Colonic mucosa (tissue), 4 donors: ENCODE data around the gene IL1B. TPM values are rescaled to one million over a fixed set of nuclear protein-coding genes. Genes with fewer than 3 reads are reported as not detected.

Experiments
- DNase-seq: peaks from one replicate; pipeline ENCODE4 v3.0.0-alpha.2; 2020
- H3K27ac ChIP-seq: fragments of 200-600 bp; one replicate; pipeline ENCODE4 v1.8.0; 2021
- H3K27me3 ChIP-seq: fragments of 200-600 bp; one replicate; pipeline ENCODE4 v1.8.0; 2021
- H3K36me3 ChIP-seq: fragments of 200-600 bp; one replicate; pipeline ENCODE4 v1.8.0; 2021
- H3K4me1 ChIP-seq: fragments of 200-600 bp; one replicate; pipeline ENCODE4 v1.8.0; 2021; ENCODE audit warnings: mild to moderate bottlenecking
- H3K4me3 ChIP-seq: fragments of 200-600 bp; one replicate; pipeline ENCODE4 v1.8.0; 2021
- H3K9ac ChIP-seq, 2 donors: one replicate each; pipeline ENCODE4 v1.7.0; 2013; ENCODE audit warnings: control low read depth in 2 of 2, low read depth in 2 of 2, low read length in 2 of 2
- H3K9me3 ChIP-seq: fragments of 200-600 bp; one replicate; pipeline ENCODE4 v1.8.0; 2021
- CTCF ChIP-seq: fragments of 200-600 bp; IDR thresholded peaks from one replicate; pipeline ENCODE4 v1.8.0; 2022; ENCODE audit warnings: antibody characterized with exemption, mild to moderate bottlenecking
- intact Hi-C: fragments of 100-400 bp; cut with DNase I; formaldehyde crosslinking; loops from one replicate; pipeline ENCODE4 v1.14.1; 2022
- total RNA-seq, 2 donors: library from RNA; stranded (reverse); fragmentation: NEBNext Ultra II Directional in 1 of 2; extraction: Animal tissue kit (Norgen Biotek cat#: 25700) in 1 of 2; gene quantifications; one replicate each; pipeline ENCODE4 v1.2.1, GENCODE V29; 2021
- donor health status: healthy.
- donor health status: DM: no; HTN: no; CAD: no.
- donor health status: DM: no; HTN: no; CAD: no.

IL1B gene
- total RNA-seq, 2 donors from 2014 or later, result 1.6 to 5.7 TPM

DNA sequence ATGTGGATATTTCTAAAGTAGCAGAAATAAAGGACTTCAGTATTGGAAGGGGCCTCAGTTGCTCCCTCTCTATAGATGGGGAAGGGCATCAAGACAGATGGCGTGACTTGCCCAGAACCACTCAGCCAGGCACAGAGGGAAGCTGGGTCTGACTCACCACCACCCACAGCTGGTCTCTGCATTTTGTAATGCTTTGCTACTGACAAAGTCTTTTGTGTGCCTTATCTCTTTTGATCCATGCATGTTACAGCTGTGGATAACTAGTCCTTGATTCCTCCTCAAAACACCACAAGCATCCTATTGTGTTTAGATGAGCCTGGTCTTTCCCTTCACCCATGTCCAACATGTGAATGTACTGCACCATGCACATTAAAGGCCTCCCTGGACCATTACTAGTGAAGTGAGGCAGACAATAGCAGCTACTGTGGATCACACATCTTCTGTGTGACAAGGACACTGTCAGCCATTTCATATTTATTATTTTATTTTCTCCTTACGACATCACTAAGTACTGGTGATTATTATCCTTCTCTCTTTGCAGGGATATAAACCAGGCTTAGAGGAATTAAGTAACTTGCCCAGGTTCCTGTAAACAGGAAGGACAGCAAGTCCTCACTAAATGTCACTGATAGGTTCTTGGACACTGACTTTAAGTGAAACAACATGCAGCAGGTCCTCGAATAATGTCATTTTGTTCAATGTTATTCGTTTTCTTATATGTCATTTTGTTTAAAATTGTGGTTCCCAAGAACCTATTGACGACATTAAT is 44.8 kb upstream of the IL1B start:
- no peak for DNase-seq
- Histone ChIP-seq H3K9ac (no peak overlapping the region), H3K27me3 (no peaks in the 10 kb centered on the region), H3K4me1 (no peaks in the 10 kb centered on the region), H3K36me3 (no peaks in the 10 kb centered on the region), H3K27ac (no peak overlapping the region), H3K9me3 (no peaks in the 10 kb centered on the region), H3K4me3 (no peak overlapping the region)
- TF ChIP-seq CTCF, result no peak
- intact Hi-C loops, result loop anchor here (5.0 kb wide), 2 partner anchors 61 to 134 kb away; no protein-coding TSS in a partner anchor

DNA sequence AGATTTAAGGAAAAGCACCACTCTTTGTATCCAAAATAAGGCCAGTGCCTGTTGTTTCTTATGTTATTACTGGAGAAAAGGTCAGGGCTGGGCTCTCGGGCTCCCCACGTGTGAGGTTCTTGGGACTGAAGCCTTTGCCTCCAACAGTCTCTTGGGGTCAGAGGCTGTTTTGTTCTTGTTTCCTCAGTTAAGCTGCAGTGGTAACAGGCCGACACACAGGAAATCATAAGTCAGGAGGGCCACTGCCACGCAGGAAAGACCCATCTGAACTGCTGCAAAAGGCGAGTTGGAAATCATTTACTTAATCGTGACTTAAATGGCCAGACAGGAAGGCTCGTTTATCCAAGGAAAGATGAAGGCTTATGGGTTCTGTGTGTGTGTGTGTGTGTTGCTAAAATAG is 44.1 kb upstream of the IL1B start:
- Histone ChIP-seq H3K9me3 (no peaks in the 10 kb centered on the region), H3K4me1 (no peaks in the 10 kb centered on the region), H3K27ac (no peak overlapping the region), H3K36me3 (no peaks in the 10 kb centered on the region), H3K27me3 (no peaks in the 10 kb centered on the region), H3K4me3 (no peak overlapping the region), H3K9ac (no peak overlapping the region)
- no peak for TF ChIP-seq CTCF
- intact Hi-C loops, result loop anchor here (5.0 kb wide), 2 partner anchors 62 to 133 kb away; no protein-coding TSS in a partner anchor
- no peak for DNase-seq

- Histone ChIP-seq H3K9ac (no peak overlapping the region), H3K4me1 (no peaks in the 10 kb centered on the region), H3K4me3 (no peak overlapping the region), H3K36me3 (no peaks in the 10 kb centered on the region), H3K9me3 (no peaks in the 10 kb centered on the region), H3K27ac (no peak overlapping the region), H3K27me3 (no peaks in the 10 kb centered on the region)
- intact Hi-C loops, result loop anchor here (5.0 kb wide), 2 partner anchors 62 to 133 kb away; no protein-coding TSS in a partner anchor
- TF ChIP-seq CTCF, result no peak
- no peak for DNase-seq
Observed at GRCh38 chr2:112880091-112880531, 43.5 kb upstream of the IL1B start.

DNA sequence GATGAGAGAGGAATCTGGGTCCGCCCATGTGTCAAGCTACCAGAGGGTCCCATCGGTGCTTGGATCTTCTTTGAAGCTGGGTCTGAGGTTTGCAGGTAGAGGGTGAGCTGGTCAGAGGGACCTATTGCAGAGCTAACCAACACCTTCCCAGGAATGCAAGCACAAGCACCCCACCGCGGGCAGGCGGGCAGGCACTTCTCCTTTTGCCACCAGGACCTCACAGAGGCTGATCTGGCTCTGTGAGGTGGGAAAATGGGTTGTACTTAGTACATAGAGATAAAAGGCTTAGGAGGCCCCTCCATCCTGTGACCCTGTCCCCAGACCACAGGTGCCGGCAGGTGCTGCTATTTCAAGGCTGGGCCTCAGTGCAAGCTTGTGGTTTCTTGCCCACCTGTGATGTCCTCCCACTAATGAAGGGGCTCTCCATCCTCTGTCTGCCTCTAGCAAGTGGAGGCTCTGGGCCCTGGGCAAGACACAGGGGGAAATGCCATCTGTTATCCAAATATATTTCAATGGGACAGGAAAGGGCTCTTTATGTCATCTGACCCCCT is 43.0 kb upstream of the IL1B start:
- Histone ChIP-seq H3K4me1 (no peaks in the 10 kb centered on the region), H3K27me3 (no peaks in the 10 kb centered on the region), H3K36me3 (no peaks in the 10 kb centered on the region), H3K9ac (no peak overlapping the region), H3K9me3 (no peaks in the 10 kb centered on the region), H3K4me3 (no peak overlapping the region), H3K27ac (no peak overlapping the region)
- DNase-seq, result no peak
- intact Hi-C loops, result loop anchor here (5.0 kb wide), 2 partner anchors 63 to 132 kb away; no protein-coding TSS in a partner anchor
- no peak for TF ChIP-seq CTCF

GRCh38 chr2:112877423-112877822 is 40.8 kb upstream of the IL1B start:
- no peak for DNase-seq
- no peak overlapping the region for H3K9ac ChIP-seq
- no peaks in the 10 kb centered on the region for H3K36me3 ChIP-seq
- TF ChIP-seq CTCF, result no peak
- no peaks in the 10 kb centered on the region for H3K27me3 ChIP-seq
- no peak overlapping the region for H3K27ac ChIP-seq
- intact Hi-C loops, result no loop called here
- H3K4me3 ChIP-seq, result no peak overlapping the region
- H3K9me3 ChIP-seq, result no peaks in the 10 kb centered on the region
- H3K4me1 ChIP-seq, result no peaks in the 10 kb centered on the region
